ENCODE results near the gene WNT9B.

DNA sequence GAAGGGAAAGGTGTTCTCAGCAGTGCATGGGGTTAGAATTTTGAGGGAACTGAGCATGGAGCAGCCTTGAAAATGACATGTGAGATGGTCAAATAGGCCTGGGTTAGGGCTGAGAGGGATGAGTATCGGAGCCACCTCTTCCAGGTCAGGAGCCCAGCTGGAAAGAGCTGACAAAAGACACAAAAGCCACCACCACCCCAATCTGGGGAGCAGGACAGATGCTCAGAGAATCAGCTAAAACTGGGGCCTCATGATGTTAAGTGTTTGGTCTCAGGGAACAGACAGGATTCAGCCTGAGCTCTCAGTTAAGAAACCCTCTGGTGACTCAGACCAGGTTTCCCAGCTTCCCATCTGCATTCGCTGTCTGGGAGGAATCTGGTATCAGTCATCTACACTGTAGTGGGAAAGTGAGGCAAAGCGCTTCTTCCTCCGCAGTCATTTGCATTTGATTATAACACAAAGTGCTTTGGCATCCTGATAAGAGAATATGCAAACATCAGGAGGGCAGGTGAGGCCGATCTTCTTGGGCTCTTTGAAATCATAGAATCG, 2.6 kb downstream of the WNT9B start:
- TF ChIP-seq, protein P1, sequence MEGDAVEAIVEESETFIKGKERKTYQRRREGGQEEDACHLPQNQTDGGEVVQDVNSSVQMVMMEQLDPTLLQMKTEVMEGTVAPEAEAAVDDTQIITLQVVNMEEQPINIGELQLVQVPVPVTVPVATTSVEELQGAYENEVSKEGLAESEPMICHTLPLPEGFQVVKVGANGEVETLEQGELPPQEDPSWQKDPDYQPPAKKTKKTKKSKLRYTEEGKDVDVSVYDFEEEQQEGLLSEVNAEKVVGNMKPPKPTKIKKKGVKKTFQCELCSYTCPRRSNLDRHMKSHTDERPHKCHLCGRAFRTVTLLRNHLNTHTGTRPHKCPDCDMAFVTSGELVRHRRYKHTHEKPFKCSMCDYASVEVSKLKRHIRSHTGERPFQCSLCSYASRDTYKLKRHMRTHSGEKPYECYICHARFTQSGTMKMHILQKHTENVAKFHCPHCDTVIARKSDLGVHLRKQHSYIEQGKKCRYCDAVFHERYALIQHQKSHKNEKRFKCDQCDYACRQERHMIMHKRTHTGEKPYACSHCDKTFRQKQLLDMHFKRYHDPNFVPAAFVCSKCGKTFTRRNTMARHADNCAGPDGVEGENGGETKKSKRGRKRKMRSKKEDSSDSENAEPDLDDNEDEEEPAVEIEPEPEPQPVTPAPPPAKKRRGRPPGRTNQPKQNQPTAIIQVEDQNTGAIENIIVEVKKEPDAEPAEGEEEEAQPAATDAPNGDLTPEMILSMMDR (conservative IDR thresholded peaks at IDR 0.05 in 1 of 2, IDR thresholded peaks at IDR 0.05 in 1 of 2; ENCODE audit: low read depth in 1 of 2, low read length in 2 of 2), result no peak
- TF ChIP-seq EZH2 (IDR thresholded peaks at IDR 0.05; ENCODE audit: low read length, missing control alignments), result no peak
